HepG2 (cell line): ENCODE results near the gene DYNC1LI1. TPM values are rescaled to one million over a fixed set of nuclear protein-coding genes. Genes with fewer than 3 reads are reported as not detected.

Source experiments
- ATAC-seq: fragments of 200-7000 bp; cut with Tn5 transposase; 3 replicates; pipeline ENCODE4 v1.9.1; 2020; ENCODE audit warnings: mild to moderate bottlenecking, moderate library complexity
- BruUV-seq: library from RNA; stranded (reverse); fragments of 400-500 nt; replicated peaks from 2 replicates; lab custom pipeline; 2021; lab: Mats Ljungman, UMichigan
- CTCF ChIA-PET: fragments of 300-600 bp; formaldehyde crosslinking; extraction: SDS; loops from one replicate; lab custom pipeline; 2021; ENCODE audit warnings: low total read pairs, inconsistent platforms, low intra/inter-chr PET ratio; lab: Yijun Ruan, JAX
- POLR2A ChIA-PET: fragments of 350-600 bp; sonication (Branson Sonifier 250); formaldehyde crosslinking; loops from one replicate; lab custom pipeline; 2020; ENCODE audit warnings: antibody characterized with exemption, inconsistent platforms; lab: Yijun Ruan, JAX
- DNase-seq: peaks from one replicate; pipeline ENCODE4 v3.0.0-alpha.2; 2015; ENCODE audit warnings: low spot score
- FAIRE-seq: peaks from 3 replicates; lab custom pipeline; 2011; peaks lifted over from hg19 to GRCh38; lab: Jason Lieb, UNC
- H2AFZ ChIP-seq: one replicate; pipeline ENCODE4 v1.6.1; 2011; ENCODE audit warnings: low read length, inconsistent platforms
- H3K27ac ChIP-seq: fragments of 300-600 bp; 3 replicates; pipeline ENCODE4 v1.8.0; 2011; ENCODE audit warnings: mixed run types, mild to moderate bottlenecking, mixed read lengths, low read length, inconsistent platforms; ENCODE audit not compliant: insufficient read depth; ENCODE audit errors: extremely low read length
- H3K27me3 ChIP-seq, 2 experiments: fragments of 200-600 bp in 1 of 2; 2 replicates in 1 of 2; 3 replicates in 1 of 2; pipeline versions ENCODE4 v1.6.0 to v1.8.0; 2011; ENCODE audit warnings: low read length in 2 of 2, mild to moderate bottlenecking in 2 of 2, moderate library complexity in 2 of 2, inconsistent platforms in 1 of 2; ENCODE audit not compliant: insufficient read depth in 2 of 2, control insufficient read depth in 1 of 2
- H3K36me3 ChIP-seq, 2 experiments: fragments of 200-600 bp in 1 of 2; replicated peaks in 1 of 2; 2 replicates in 1 of 2; 3 replicates in 1 of 2; pipeline versions ENCODE4 v1.5.1 to v1.8.0; 2011; ENCODE audit warnings: low read length in 2 of 2, inconsistent platforms in 1 of 2; ENCODE audit not compliant: insufficient read depth in 2 of 2, control insufficient read depth in 1 of 2
- H3K4me1 ChIP-seq: 2 replicates; pipeline ENCODE4 v1.5.1; 2012; ENCODE audit warnings: low read length, inconsistent platforms; ENCODE audit not compliant: insufficient read depth
- H3K4me2 ChIP-seq: 2 replicates; pipeline ENCODE4 v1.6.0; 2011; ENCODE audit warnings: low read depth, low read length, inconsistent platforms
- H3K4me3 ChIP-seq, 3 experiments: fragments of 200-600 bp in 1 of 3; sonication (generic), shearing (Covaris generic) in 1 of 3; replicated peaks in 1 of 3; 2 replicates each; pipeline ENCODE4 v1.5.1; 2011 to 2016; ENCODE audit warnings: low read length in 3 of 3, inconsistent platforms in 2 of 3, low read depth in 2 of 3, mild to moderate bottlenecking in 2 of 3, control low read depth in 1 of 3, mixed read lengths in 1 of 3; ENCODE audit not compliant: insufficient read depth in 1 of 3
- H3K79me2 ChIP-seq: one replicate; pipeline ENCODE4 v1.6.1; 2011; ENCODE audit warnings: low read length, inconsistent platforms; ENCODE audit not compliant: insufficient read depth
- H3K9ac ChIP-seq: 2 replicates; pipeline ENCODE4 v1.6.0; 2011; ENCODE audit warnings: mild to moderate bottlenecking, low read depth, low read length, inconsistent platforms; ENCODE audit not compliant: insufficient read depth
- H3K9me3 ChIP-seq: 2 replicates; pipeline ENCODE4 v1.5.1; 2012; ENCODE audit warnings: mild to moderate bottlenecking, low read length
- H4K20me1 ChIP-seq: 2 replicates; pipeline ENCODE4 v1.6.0; 2011; ENCODE audit warnings: inconsistent platforms, mild to moderate bottlenecking, low read length, moderate library complexity; ENCODE audit not compliant: insufficient read depth
- ADNP ChIP-seq: sonication (generic); formaldehyde crosslinking; IDR thresholded peaks from 2 replicates; pipeline ENCODE4 v1.4.0; 2020; ENCODE audit warnings: missing genetic modification reagents
- GABPA ChIP-seq, 2 experiments: IDR thresholded peaks; 2 replicates each; pipeline ENCODE4 v1.6.1; 2011 to 2016; ENCODE audit warnings: low read depth in 2 of 2, low read length in 1 of 2, missing biosample characterization in 1 of 2, missing genetic modification characterization in 1 of 2
- KMT2B ChIP-seq: IDR thresholded peaks from 2 replicates; pipeline ENCODE4 v1.6.1; 2016; ENCODE audit warnings: missing genetic modification reagents, missing compliant biosample characterization
- NONO ChIP-seq, 2 experiments: fragments of 450-650 bp in 1 of 2; sonication (generic) in 1 of 2; formaldehyde crosslinking in 1 of 2; IDR thresholded peaks in 1 of 2; conservative IDR thresholded peaks in 1 of 2; 2 replicates each; pipeline versions ENCODE4 v1.6.1 to v1.8.0; 2017 to 2022; ENCODE audit warnings: mild to moderate bottlenecking in 1 of 2, missing genetic modification reagents in 1 of 2, moderate library complexity in 1 of 2
- RELA ChIP-seq: sonication (generic); formaldehyde crosslinking; IDR thresholded peaks from 2 replicates; pipeline ENCODE4 v1.4.0; 2020; ENCODE audit warnings: missing genetic modification reagents
- WIZ ChIP-seq: sonication (generic); formaldehyde crosslinking; IDR thresholded peaks from 2 replicates; pipeline ENCODE4 v1.5.1; 2020; ENCODE audit warnings: mild to moderate bottlenecking, missing genetic modification reagents
- YEATS4 ChIP-seq: sonication (generic); formaldehyde crosslinking; IDR thresholded peaks from 2 replicates; pipeline ENCODE4 v1.4.0; 2020; ENCODE audit warnings: missing genetic modification reagents, borderline replicate concordance
- ZNF17 ChIP-seq: sonication (generic); formaldehyde crosslinking; IDR thresholded peaks from 2 replicates; pipeline ENCODE4 v1.5.0; 2020; ENCODE audit warnings: mild to moderate bottlenecking, missing genetic modification reagents
- ZNF367 ChIP-seq: sonication (generic); formaldehyde crosslinking; IDR thresholded peaks from 2 replicates; pipeline ENCODE4 v1.4.0; 2020; ENCODE audit warnings: missing genetic modification reagents, borderline replicate concordance
- WGBS: methylation state at CpG from one replicate; pipeline ENCODE4 v1.1.6; 2017; ENCODE audit warnings: low lambda C conversion rate; 5-methylcytosine and 5-hydroxymethylcytosine counted together
- in situ Hi-C: cut with HindIII; loops from 2 replicates; pipeline ENCODE4 v1.10.0; 2017; ENCODE audit warnings: low pct_unique_long_range_greater_than_20kb; ENCODE audit not compliant: extremely low pct_ligation_motif_present
- intact Hi-C: fragments of 100-400 bp; cut with micrococcal nuclease; formaldehyde crosslinking; loops from one replicate; pipeline ENCODE4 v1.10.0; 2022; ENCODE audit not compliant: unreplicated experiment
- polyA plus RNA-seq, 8 experiments: library from polyadenylated mRNA; depleted of rRNA in 3 of 8; stranded (reverse) in 7 of 8; unstranded in 1 of 8; fragments of >200 nt; fragmentation: Illumina TruSeq in 4 of 8; extraction: Trizol in 4 of 8; gene quantifications; 2 replicates each; pipeline versions ENCODE4 v1.2.1 to v1.2.3, GENCODE V29; 2011 to 2016; ENCODE audit warnings: low read depth in 4 of 8, missing spikeins in 1 of 8, mixed read lengths in 1 of 8; ENCODE audit not compliant: insufficient read depth in 1 of 8
- total RNA-seq, 5 experiments: library from RNA; depleted of rRNA; stranded (reverse); fragments of >200 nt; fragmentation: Illumina TruSeq; extraction: Trizol; gene quantifications; 2 replicates each; pipeline ENCODE4 v1.2.3, GENCODE V29; 2016; ENCODE audit warnings: low read depth in 1 of 5
- TF ChIP-seq, protein P1 (sequence below): IDR thresholded peaks from 2 replicates; pipeline ENCODE4 v1.6.1; 2012; ENCODE audit warnings: inconsistent platforms
- TF ChIP-seq, protein P2 (sequence below): sonication (generic); formaldehyde crosslinking; IDR thresholded peaks from 2 replicates; pipeline ENCODE4 v1.5.0; 2020; ENCODE audit warnings: missing genetic modification reagents
- TF ChIP-seq, protein P3 (sequence below): sonication (generic); formaldehyde crosslinking; IDR thresholded peaks from 2 replicates; pipeline ENCODE4 v1.4.0; 2020; ENCODE audit warnings: missing genetic modification reagents
- TF ChIP-seq, protein P4 (sequence below): sonication (generic); formaldehyde crosslinking; IDR thresholded peaks from 2 replicates; pipeline ENCODE4 v1.8.0; 2022; ENCODE audit warnings: mild to moderate bottlenecking, missing genetic modification reagents, borderline replicate concordance

Gene DYNC1LI1
- total and polyA plus RNA-seq, 2 of the 13 experiments (the other 11 are each of a cell fraction or from before 2014, with no cell fraction given): 13.4 to 37.1 TPM

DNA sequence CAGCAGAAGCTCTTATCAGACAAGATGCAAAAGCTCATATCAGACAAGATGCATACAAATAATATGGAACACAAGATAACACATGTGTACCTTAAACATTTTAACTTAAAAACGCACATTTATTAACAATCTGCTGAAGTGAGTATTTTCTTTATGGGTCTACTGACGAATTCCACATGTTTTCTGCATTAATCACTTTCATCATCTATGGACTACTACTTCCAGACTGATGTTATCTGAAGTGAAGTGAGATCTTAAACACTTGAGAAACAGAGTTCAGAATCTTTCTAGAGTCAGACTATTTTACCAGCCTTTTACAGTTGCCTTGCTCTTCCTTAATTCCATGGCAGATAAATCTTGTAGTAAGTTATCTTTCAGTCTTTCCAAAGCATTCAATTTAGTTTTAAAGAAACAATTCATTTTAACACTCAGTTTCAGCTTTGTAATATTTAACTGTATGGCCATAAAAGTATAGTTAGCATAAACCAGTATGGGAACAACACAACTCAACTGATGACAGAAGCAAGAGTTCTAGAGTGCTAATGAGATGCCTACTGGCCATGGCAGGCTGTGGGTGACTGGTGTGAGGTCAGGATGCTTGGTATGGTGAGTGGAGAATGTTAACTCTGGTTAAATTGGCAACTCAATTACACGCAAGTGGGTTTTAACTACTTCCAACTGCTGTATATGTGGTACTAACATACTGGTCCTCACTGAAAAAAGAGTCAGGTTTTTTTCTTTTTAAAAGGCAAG lies 77.8 kb downstream of the DYNC1LI1 start:
- in situ Hi-C loops: no loop called here
- H3K27me3 ChIP-seq: no peaks in the 10 kb centered on the region
- TF ChIP-seq ZNF17 (CRISPR knock-in tag) (no peak), NONO (IDR thresholded peaks at IDR 0.05) (no peak), NONO (CRISPR knock-in tag; conservative IDR thresholded peaks at IDR 0.05) (no peak), WIZ (CRISPR knock-in tag) (no peak), KMT2B (CRISPR knock-in tag) (no peak), YEATS4 (CRISPR knock-in tag) (no peak), GABPA (IDR thresholded peaks at IDR 0.05; ENCODE audit: low read depth, low read length) (no peak), GABPA (CRISPR knock-in tag; IDR thresholded peaks at IDR 0.05; ENCODE audit: low read depth) (no peak), RELA (CRISPR knock-in tag) (no peak), ADNP (no peak), ZNF367 (CRISPR knock-in tag) (no peak)
- TF ChIP-seq, protein P1, sequence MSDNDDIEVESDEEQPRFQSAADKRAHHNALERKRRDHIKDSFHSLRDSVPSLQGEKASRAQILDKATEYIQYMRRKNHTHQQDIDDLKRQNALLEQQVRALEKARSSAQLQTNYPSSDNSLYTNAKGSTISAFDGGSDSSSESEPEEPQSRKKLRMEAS: no peak
- TF ChIP-seq, protein P2, sequence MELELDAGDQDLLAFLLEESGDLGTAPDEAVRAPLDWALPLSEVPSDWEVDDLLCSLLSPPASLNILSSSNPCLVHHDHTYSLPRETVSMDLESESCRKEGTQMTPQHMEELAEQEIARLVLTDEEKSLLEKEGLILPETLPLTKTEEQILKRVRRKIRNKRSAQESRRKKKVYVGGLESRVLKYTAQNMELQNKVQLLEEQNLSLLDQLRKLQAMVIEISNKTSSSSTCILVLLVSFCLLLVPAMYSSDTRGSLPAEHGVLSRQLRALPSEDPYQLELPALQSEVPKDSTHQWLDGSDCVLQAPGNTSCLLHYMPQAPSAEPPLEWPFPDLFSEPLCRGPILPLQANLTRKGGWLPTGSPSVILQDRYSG: no peak
- TF ChIP-seq, protein P3, sequence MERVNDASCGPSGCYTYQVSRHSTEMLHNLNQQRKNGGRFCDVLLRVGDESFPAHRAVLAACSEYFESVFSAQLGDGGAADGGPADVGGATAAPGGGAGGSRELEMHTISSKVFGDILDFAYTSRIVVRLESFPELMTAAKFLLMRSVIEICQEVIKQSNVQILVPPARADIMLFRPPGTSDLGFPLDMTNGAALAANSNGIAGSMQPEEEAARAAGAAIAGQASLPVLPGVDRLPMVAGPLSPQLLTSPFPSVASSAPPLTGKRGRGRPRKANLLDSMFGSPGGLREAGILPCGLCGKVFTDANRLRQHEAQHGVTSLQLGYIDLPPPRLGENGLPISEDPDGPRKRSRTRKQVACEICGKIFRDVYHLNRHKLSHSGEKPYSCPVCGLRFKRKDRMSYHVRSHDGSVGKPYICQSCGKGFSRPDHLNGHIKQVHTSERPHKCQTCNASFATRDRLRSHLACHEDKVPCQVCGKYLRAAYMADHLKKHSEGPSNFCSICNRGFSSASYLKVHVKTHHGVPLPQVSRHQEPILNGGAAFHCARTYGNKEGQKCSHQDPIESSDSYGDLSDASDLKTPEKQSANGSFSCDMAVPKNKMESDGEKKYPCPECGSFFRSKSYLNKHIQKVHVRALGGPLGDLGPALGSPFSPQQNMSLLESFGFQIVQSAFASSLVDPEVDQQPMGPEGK (CRISPR knock-in tag): no peak
- TF ChIP-seq, protein P4, sequence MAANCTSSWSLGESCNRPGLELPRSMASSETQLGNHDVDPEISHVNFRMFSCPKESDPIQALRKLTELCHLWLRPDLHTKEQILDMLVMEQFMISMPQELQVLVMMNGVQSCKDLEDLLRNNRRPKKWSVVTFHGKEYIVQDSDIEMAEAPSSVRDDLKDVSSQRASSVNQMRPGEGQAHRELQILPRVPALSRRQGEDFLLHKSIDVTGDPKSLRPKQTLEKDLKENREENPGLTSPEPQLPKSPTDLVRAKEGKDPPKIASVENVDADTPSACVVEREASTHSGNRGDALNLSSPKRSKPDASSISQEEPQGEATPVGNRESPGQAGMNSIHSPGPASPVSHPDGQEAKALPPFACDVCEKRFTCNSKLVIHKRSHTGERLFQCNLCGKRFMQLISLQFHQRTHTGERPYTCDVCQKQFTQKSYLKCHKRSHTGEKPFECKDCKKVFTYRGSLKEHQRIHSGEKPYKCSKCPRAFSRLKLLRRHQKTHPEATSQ (CRISPR knock-in tag): no peak
- peaks cover 17% of the 10 kb centered on the region for H3K79me2 ChIP-seq
- no peak for FAIRE-seq
- ATAC-seq: no peak
- H3K9me3 ChIP-seq: no peaks in the 10 kb centered on the region
- peaks cover 23% of the 10 kb centered on the region for H3K4me1 ChIP-seq
- H2AFZ ChIP-seq: no peak overlapping the region
- no peak overlapping the region for H3K27ac ChIP-seq
- ChIA-PET POLR2A (no interaction called here), CTCF (no interaction called here)
- intact Hi-C loops: no loop called here
- DNase-seq: no peak
- BruUV-seq: no TSS peak
- 94% methylated on average over 3 of the region's 3 CpGs for WGBS
- H3K4me2 ChIP-seq: no peak overlapping the region
- no peaks in the 10 kb centered on the region for H3K36me3 ChIP-seq
- no peak overlapping the region for H3K4me3 ChIP-seq
- H4K20me1 ChIP-seq: no peaks in the 10 kb centered on the region
- no peak overlapping the region for H3K9ac ChIP-seq
